ENCODE results near the gene SLC25A17. TPM values are rescaled to one million over a fixed set of nuclear protein-coding genes. Genes with fewer than 3 reads are reported as not detected.
A peak's percentile ranks its signal among the peaks of the same experiment; 100 is the strongest.

The SLC25A17 gene
- total RNA-seq, 1 experiment from 2014 or later = 51.6 TPM

DNA sequence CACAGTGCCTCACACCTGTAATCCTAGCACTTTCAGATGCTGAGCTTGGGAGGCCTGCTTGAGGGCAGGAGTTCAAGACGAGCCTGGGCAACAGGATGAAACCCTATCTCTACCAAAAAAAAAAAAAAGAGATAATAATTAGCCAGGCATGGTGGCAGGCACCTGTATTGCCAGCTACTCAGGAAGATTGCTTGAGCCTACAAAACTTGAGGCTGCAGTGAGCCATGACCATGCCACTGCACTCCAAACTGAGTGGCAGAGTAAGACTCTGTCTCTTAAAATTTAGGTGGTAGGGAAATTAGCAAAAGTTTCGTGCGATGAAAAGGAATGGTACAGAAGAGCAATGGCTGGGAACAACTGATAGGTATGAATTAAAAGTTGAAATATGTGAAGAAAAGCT, 19.3 kb upstream of the SLC25A17 start:
- H3K9me3 ChIP-seq (ENCODE audit: low read depth, low read length, poor library complexity, severe bottlenecking) = no peaks in the 10 kb centered on the region
- POLR2A ChIA-PET (ENCODE audit: low non-redundant PET) = no interaction called here
- DNase-seq (ENCODE audit: low spot score) = no peak
- intact Hi-C loops (cut with micrococcal nuclease; ENCODE audit: unreplicated experiment) = no loop called here
- peak overlapping the region; percentile 8 for H3K27ac ChIP-seq (ENCODE audit: low read depth, low read length, poor library complexity, severe bottlenecking)
- BruUV-seq (replicated peaks) = no TSS peak
- H3K4me1 ChIP-seq (ENCODE audit: insufficient read depth, low read length, poor library complexity, severe bottlenecking) = peaks cover 12% of the 10 kb centered on the region
- TF ChIP-seq, protein P1, sequence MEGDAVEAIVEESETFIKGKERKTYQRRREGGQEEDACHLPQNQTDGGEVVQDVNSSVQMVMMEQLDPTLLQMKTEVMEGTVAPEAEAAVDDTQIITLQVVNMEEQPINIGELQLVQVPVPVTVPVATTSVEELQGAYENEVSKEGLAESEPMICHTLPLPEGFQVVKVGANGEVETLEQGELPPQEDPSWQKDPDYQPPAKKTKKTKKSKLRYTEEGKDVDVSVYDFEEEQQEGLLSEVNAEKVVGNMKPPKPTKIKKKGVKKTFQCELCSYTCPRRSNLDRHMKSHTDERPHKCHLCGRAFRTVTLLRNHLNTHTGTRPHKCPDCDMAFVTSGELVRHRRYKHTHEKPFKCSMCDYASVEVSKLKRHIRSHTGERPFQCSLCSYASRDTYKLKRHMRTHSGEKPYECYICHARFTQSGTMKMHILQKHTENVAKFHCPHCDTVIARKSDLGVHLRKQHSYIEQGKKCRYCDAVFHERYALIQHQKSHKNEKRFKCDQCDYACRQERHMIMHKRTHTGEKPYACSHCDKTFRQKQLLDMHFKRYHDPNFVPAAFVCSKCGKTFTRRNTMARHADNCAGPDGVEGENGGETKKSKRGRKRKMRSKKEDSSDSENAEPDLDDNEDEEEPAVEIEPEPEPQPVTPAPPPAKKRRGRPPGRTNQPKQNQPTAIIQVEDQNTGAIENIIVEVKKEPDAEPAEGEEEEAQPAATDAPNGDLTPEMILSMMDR (conservative IDR thresholded peaks at IDR 0.05; ENCODE audit: low read depth, low read length) = no peak
- TF ChIP-seq EZH2 (IDR thresholded peaks at IDR 0.05; ENCODE audit: borderline replicate concordance, low read depth, low read length, poor library complexity, severe bottlenecking) = no peak
- no peaks in the 10 kb centered on the region for H3K27me3 ChIP-seq (replicated peaks; ENCODE audit: insufficient read depth, low read depth, low read length, poor library complexity)
- H3K36me3 ChIP-seq (ENCODE audit: insufficient read depth, low read length, poor library complexity, severe bottlenecking) = peaks cover 91% of the 10 kb centered on the region
- H3K4me3 ChIP-seq (ENCODE audit: low read depth, low read length, poor library complexity, severe bottlenecking) = no peak overlapping the region
- CTCF ChIA-PET = no interaction called here

DNA sequence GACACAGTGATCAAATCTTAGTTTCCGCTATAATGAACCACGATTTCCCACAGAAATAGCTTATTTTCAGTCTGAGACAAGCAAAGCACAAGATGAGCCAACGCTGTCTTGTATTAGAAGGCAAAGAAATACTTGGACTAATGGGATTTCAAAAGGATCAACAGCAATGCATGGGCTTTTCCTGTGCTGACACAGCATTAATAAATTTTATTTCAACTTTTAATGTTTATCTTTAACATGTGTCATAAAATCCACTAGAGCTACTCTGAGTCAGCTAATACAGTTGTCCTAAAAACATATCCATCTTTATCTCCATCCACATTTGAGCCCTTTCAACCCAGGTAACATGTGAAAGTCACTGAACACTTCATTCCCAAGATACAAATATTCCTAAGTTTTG, 15.5 kb upstream of the SLC25A17 start:
- peak overlapping the region; percentile 27 for H3K27ac ChIP-seq (ENCODE audit: low read depth, low read length, poor library complexity, severe bottlenecking)
- no peak for TF ChIP-seq EZH2 (IDR thresholded peaks at IDR 0.05; ENCODE audit: borderline replicate concordance, low read depth, low read length, poor library complexity, severe bottlenecking)
- TF ChIP-seq, protein P1 (conservative IDR thresholded peaks at IDR 0.05; ENCODE audit: low read depth, low read length) = no peak
- no peaks in the 10 kb centered on the region for H3K27me3 ChIP-seq (replicated peaks; ENCODE audit: insufficient read depth, low read depth, low read length, poor library complexity)
- no peak for DNase-seq (ENCODE audit: low spot score)
- H3K4me1 ChIP-seq (ENCODE audit: insufficient read depth, low read length, poor library complexity, severe bottlenecking) = peaks cover 48% of the 10 kb centered on the region
- no peaks in the 10 kb centered on the region for H3K9me3 ChIP-seq (ENCODE audit: low read depth, low read length, poor library complexity, severe bottlenecking)
- BruUV-seq (replicated peaks) = no TSS peak
- H3K36me3 ChIP-seq (ENCODE audit: insufficient read depth, low read length, poor library complexity, severe bottlenecking) = peaks cover 92% of the 10 kb centered on the region
- H3K4me3 ChIP-seq (ENCODE audit: low read depth, low read length, poor library complexity, severe bottlenecking) = no peak overlapping the region
- ChIA-PET CTCF (no interaction called here), POLR2A (ENCODE audit: low non-redundant PET) (no interaction called here)
- intact Hi-C loops (cut with micrococcal nuclease; ENCODE audit: unreplicated experiment) = no loop called here

DNA sequence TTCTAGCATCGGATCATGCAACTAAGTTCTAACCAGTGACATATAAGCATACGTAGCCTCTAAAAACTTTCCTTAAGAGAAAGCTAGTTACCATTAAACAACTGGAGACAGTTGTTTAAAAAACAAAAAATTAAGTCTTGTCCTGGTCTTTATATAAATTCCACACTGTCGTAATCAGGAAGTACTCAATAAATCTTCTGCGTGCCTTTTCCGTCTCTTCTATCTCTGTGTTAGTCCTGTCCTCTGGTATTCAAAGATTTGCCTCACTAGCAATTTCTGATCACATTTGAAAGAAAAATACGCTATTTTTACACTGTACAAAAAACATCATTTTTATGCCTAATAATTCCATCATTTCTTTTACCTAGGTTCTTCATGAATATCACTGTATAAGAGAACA, 10.0 kb upstream of the SLC25A17 start:
- no peak for TF ChIP-seq EZH2 (IDR thresholded peaks at IDR 0.05; ENCODE audit: borderline replicate concordance, low read depth, low read length, poor library complexity, severe bottlenecking)
- TF ChIP-seq, protein P1 (conservative IDR thresholded peaks at IDR 0.05; ENCODE audit: low read depth, low read length) = no peak
- no peaks in the 10 kb centered on the region for H3K27me3 ChIP-seq (replicated peaks; ENCODE audit: insufficient read depth, low read depth, low read length, poor library complexity)
- peaks cover 66% of the 10 kb centered on the region for H3K4me1 ChIP-seq (ENCODE audit: insufficient read depth, low read length, poor library complexity, severe bottlenecking)
- no peaks in the 10 kb centered on the region for H3K9me3 ChIP-seq (ENCODE audit: low read depth, low read length, poor library complexity, severe bottlenecking)
- CTCF ChIA-PET = no interaction called here
- H3K36me3 ChIP-seq (ENCODE audit: insufficient read depth, low read length, poor library complexity, severe bottlenecking) = peaks cover 78% of the 10 kb centered on the region
- BruUV-seq (replicated peaks) = no TSS peak
- POLR2A ChIA-PET (ENCODE audit: low non-redundant PET) = interaction anchor here (0.7 kb wide), 1 partner anchor 553 kb away, joined by 3 read pairs; the partner anchor contains the start of gene TEF
- H3K27ac ChIP-seq (ENCODE audit: low read depth, low read length, poor library complexity, severe bottlenecking) = peak overlapping the region; percentile 61
- intact Hi-C loops (cut with micrococcal nuclease; ENCODE audit: unreplicated experiment) = no loop called here
- no peak overlapping the region for H3K4me3 ChIP-seq (ENCODE audit: low read depth, low read length, poor library complexity, severe bottlenecking)
- DNase-seq (ENCODE audit: low spot score) = peak; percentile 82
